ENCODE data around the gene TGIF1. TPM values are rescaled to one million over a fixed set of nuclear protein-coding genes. Genes with fewer than 3 reads are reported as not detected.

Gene TGIF1
- total RNA-seq, 2 donors from 2014 or later: 68.0 to 80.6 TPM

GRCh38 chr18:3456686-3457069 lies 6.7 kb downstream of the TGIF1 start:
- Histone ChIP-seq H3K27ac (peak overlapping the region; percentile 100), H3K4me1 (peaks cover 13% of the 10 kb centered on the region), H3K4me3 (no peak overlapping the region), H3K9me3 (no peaks in the 10 kb centered on the region), H3K36me3 (no peaks in the 10 kb centered on the region), H3K9ac (ENCODE audit: low read depth in 2 of 2, low read length in 2 of 2) (peak overlapping the region in 1 of 2 donors; percentile 100), H3K27me3 (no peaks in the 10 kb centered on the region)
- DNase-seq: peak; percentile 58
- intact Hi-C loops (cut with DNase I): loop anchor here (5.0 kb wide), 1 partner anchor 174 kb away; no protein-coding TSS in a partner anchor
- TF ChIP-seq CTCF (IDR thresholded peaks at IDR 0.05): no peak

- peak; percentile 66 for DNase-seq
- Histone ChIP-seq H3K4me1 (peaks cover 13% of the 10 kb centered on the region), H3K9ac (ENCODE audit: low read depth in 2 of 2, low read length in 2 of 2) (peak overlapping the region; percentile 13 to 100), H3K9me3 (no peaks in the 10 kb centered on the region), H3K36me3 (no peaks in the 10 kb centered on the region), H3K27ac (peak overlapping the region; percentile 100), H3K4me3 (no peak overlapping the region), H3K27me3 (no peaks in the 10 kb centered on the region)
- intact Hi-C loops (cut with DNase I): loop anchor here (5.0 kb wide), 1 partner anchor 175 kb away; no protein-coding TSS in a partner anchor
- TF ChIP-seq CTCF (IDR thresholded peaks at IDR 0.05): no peak
These were observed 7.3 kb downstream of the TGIF1 start for GRCh38 chr18:3457261-3457724.

- Histone ChIP-seq H3K4me1 (peaks cover 13% of the 10 kb centered on the region), H3K9ac (ENCODE audit: low read depth in 2 of 2, low read length in 2 of 2) (peak overlapping the region in 1 of 2 donors; percentile 62), H3K27me3 (no peaks in the 10 kb centered on the region), H3K4me3 (no peak overlapping the region), H3K36me3 (no peaks in the 10 kb centered on the region), H3K27ac (peak overlapping the region; percentile 100), H3K9me3 (no peaks in the 10 kb centered on the region)
- no peak for TF ChIP-seq CTCF (IDR thresholded peaks at IDR 0.05)
- DNase-seq: no peak
- intact Hi-C loops (cut with DNase I): loop anchor here (5.0 kb wide), 1 partner anchor 176 kb away; no protein-coding TSS in a partner anchor
These were observed 8.4 kb downstream of the TGIF1 start for GRCh38 chr18:3458378-3458777.

- intact Hi-C loops (cut with DNase I): loop anchor here (5.0 kb wide), 1 partner anchor 177 kb away; no protein-coding TSS in a partner anchor
- Histone ChIP-seq H3K4me3 (no peak overlapping the region), H3K27ac (peak overlapping the region; percentile 100), H3K9ac (ENCODE audit: low read depth in 2 of 2, low read length in 2 of 2) (peak overlapping the region in 1 of 2 donors; percentile 62), H3K36me3 (no peaks in the 10 kb centered on the region), H3K9me3 (no peaks in the 10 kb centered on the region), H3K4me1 (peaks cover 13% of the 10 kb centered on the region), H3K27me3 (no peaks in the 10 kb centered on the region)
- no peak for DNase-seq
- TF ChIP-seq CTCF (IDR thresholded peaks at IDR 0.05): no peak
These were observed 9.2 kb downstream of the TGIF1 start for GRCh38 chr18:3458952-3459853.

- no peaks in the 10 kb centered on the region for H3K9me3 ChIP-seq
- no peak for DNase-seq
- no peak for TF ChIP-seq CTCF (IDR thresholded peaks at IDR 0.05)
- no peak overlapping the region for H3K4me3 ChIP-seq
- H3K27ac ChIP-seq: no peak overlapping the region
- no peaks in the 10 kb centered on the region for H3K27me3 ChIP-seq
- peaks cover 13% of the 10 kb centered on the region for H3K4me1 ChIP-seq
- no peak overlapping the region for H3K9ac ChIP-seq (ENCODE audit: low read depth in 2 of 2, low read length in 2 of 2)
- no peaks in the 10 kb centered on the region for H3K36me3 ChIP-seq
- intact Hi-C loops (cut with DNase I): no loop called here
These were observed 10.9 kb downstream of the TGIF1 start for GRCh38 chr18:3460823-3461398.
